CD4-positive, alpha-beta T cell (primary cell): ENCODE data around the gene FAM50A. TPM values are rescaled to one million over a fixed set of nuclear protein-coding genes. Genes with fewer than 3 reads are reported as not detected.

ENCODE experiments used
- ATAC-seq: fragments of 200-7000 bp; cut with Tn5 transposase; one replicate; pipeline ENCODE4 v1.10.0; 2022; ENCODE audit warnings: mild to moderate bottlenecking; ENCODE audit not compliant: poor library complexity
- CTCF ChIA-PET: fragments of 350-600 bp; sonication (Branson Sonifier 250); formaldehyde crosslinking; loops from one replicate; lab custom pipeline; 2021; ENCODE audit warnings: antibody characterized with exemption, inconsistent platforms; lab: Charles Lee
- POLR2A ChIA-PET: fragments of 350-600 bp; sonication (Branson Sonifier 250); formaldehyde crosslinking; loops from one replicate; lab custom pipeline; 2021; ENCODE audit warnings: antibody characterized with exemption, inconsistent platforms; lab: Charles Lee
- DNase-seq, 14 experiments: peaks; one replicate each; pipeline ENCODE4 v3.0.0-alpha.2; 2013 to 2020; ENCODE audit warnings: mixed read lengths in 2 of 14
- H3K27ac ChIP-seq, 2 donors: one replicate each; pipeline versions ENCODE4 v1.5.1 to v1.7.0; 2013; ENCODE audit warnings: low read length in 2 of 2, low read depth in 1 of 2, mild to moderate bottlenecking in 1 of 2
- H3K27me3 ChIP-seq, 2 experiments: 1 replicate in 1 of 2; 2 replicates in 1 of 2; pipeline versions ENCODE4 v1.6.1 to v1.7.0; 2013; ENCODE audit warnings: low read length in 2 of 2, control low read depth in 1 of 2, mild to moderate bottlenecking in 1 of 2, moderate library complexity in 1 of 2; ENCODE audit not compliant: insufficient read depth in 2 of 2, control insufficient read depth in 1 of 2
- H3K36me3 ChIP-seq: one replicate; pipeline ENCODE4 v1.6.1; 2013; ENCODE audit warnings: low read length, control low read depth; ENCODE audit not compliant: insufficient read depth
- H3K4me1 ChIP-seq: one replicate; pipeline ENCODE4 v1.6.1; 2013; ENCODE audit warnings: low read length, control low read depth; ENCODE audit not compliant: insufficient read depth
- H3K4me3 ChIP-seq: one replicate; pipeline ENCODE4 v1.5.1; 2013; ENCODE audit warnings: mild to moderate bottlenecking, low read length, moderate library complexity
- H3K9me3 ChIP-seq, 2 experiments: 1 replicate in 1 of 2; 2 replicates in 1 of 2; pipeline versions ENCODE4 v1.6.1 to v1.7.0; 2013; ENCODE audit warnings: low read length in 2 of 2, mild to moderate bottlenecking in 2 of 2, control low read depth in 1 of 2, moderate library complexity in 1 of 2; ENCODE audit not compliant: control insufficient read depth in 1 of 2, insufficient read depth in 1 of 2
- H3K27ac Mint-ChIP-seq: one replicate; pipeline ENCODE4 v1.8.0; 2020; ENCODE audit warnings: mixed read lengths
- H3K27me3 Mint-ChIP-seq: one replicate; pipeline ENCODE4 v1.8.0; 2021; ENCODE audit warnings: mixed read lengths
- H3K36me3 Mint-ChIP-seq: one replicate; pipeline ENCODE4 v1.8.0; 2021; ENCODE audit warnings: low read depth, mixed read lengths
- H3K4me1 Mint-ChIP-seq: one replicate; pipeline ENCODE4 v1.8.0; 2021; ENCODE audit warnings: low read depth, mixed read lengths
- H3K4me3 Mint-ChIP-seq: one replicate; pipeline ENCODE4 v1.8.0; 2020; ENCODE audit warnings: mild to moderate bottlenecking, mixed read lengths
- H3K9me3 Mint-ChIP-seq: one replicate; pipeline ENCODE4 v1.8.0; 2020; ENCODE audit warnings: mixed read lengths
- CTCF ChIP-seq: fragments of 200-600 bp; IDR thresholded peaks from one replicate; pipeline ENCODE4 v1.8.0; 2022; ENCODE audit warnings: antibody characterized with exemption, mild to moderate bottlenecking
- intact Hi-C, 2 experiments: fragments of 100-400 bp; cut with DNase I in 1 of 2; cut with micrococcal nuclease in 1 of 2; formaldehyde crosslinking; loops; one replicate each; pipeline versions ENCODE4 v1.15.1 to v1.9.0; 2023 to 2025; cut with DNase I, micrococcal nuclease
- total RNA-seq, 174 experiments: library from RNA in 2 of 174; stranded (reverse) in 2 of 174; gene quantifications; one replicate each; pipeline ENCODE4 v1.2.3 and lab custom pipeline; 2021 to 2026

Gene FAM50A
- total RNA-seq, 2 experiments from 2014 or later, result 42.3 to 49.4 TPM

- ATAC-seq (no peak), DNase-seq (no peak)
- ChIA-PET CTCF (no interaction called here), POLR2A (interaction anchor here (1.1 kb wide), 1 partner anchor 14 kb away, joined by 3 read pairs; no protein-coding TSS in a partner anchor)
- intact Hi-C loops, result no loop called here
- no peak for TF ChIP-seq CTCF
- Histone ChIP-seq H3K27ac (no peak overlapping the region), H3K27me3 (no peaks in the 10 kb centered on the region), H3K4me1 (peaks cover 52% of the 10 kb centered on the region), H3K4me3 (no peak overlapping the region), H3K36me3 (peaks cover 46% of the 10 kb centered on the region), H3K9me3 (no peaks in the 10 kb centered on the region)
- Mint-ChIP-seq H3K27me3 (no peaks in the 10 kb centered on the region), H3K27ac (peak overlapping the region; percentile 36), H3K9me3 (no peaks in the 10 kb centered on the region), H3K36me3 (peaks cover 30% of the 10 kb centered on the region), H3K4me1 (peaks cover 8% of the 10 kb centered on the region), H3K4me3 (peak overlapping the region; percentile 56)
Observed at GRCh38 chrX:154445776-154446175, 1.8 kb downstream of the FAM50A start.

GRCh38 chrX:154446430-154446829, 2.5 kb downstream of the FAM50A start:
- ChIA-PET POLR2A (interaction anchor here (1.1 kb wide), 1 partner anchor 13 kb away, joined by 3 read pairs; no protein-coding TSS in a partner anchor), CTCF (no interaction called here)
- no peak overlapping the region for H3K4me3 Mint-ChIP-seq
- peaks cover 46% of the 10 kb centered on the region for H3K36me3 ChIP-seq
- peaks cover 7% of the 10 kb centered on the region for H3K4me1 Mint-ChIP-seq
- H3K9me3 Mint-ChIP-seq, result no peaks in the 10 kb centered on the region
- H3K9me3 ChIP-seq, result no peaks in the 10 kb centered on the region
- intact Hi-C loops, result no loop called here
- H3K27me3 Mint-ChIP-seq, result no peaks in the 10 kb centered on the region
- peaks cover 28% of the 10 kb centered on the region for H3K36me3 Mint-ChIP-seq
- peak overlapping the region; percentile 36 for H3K27ac Mint-ChIP-seq
- no peak for TF ChIP-seq CTCF
- no peaks in the 10 kb centered on the region for H3K27me3 ChIP-seq
- no peak overlapping the region for H3K27ac ChIP-seq
- DNase-seq (no peak), ATAC-seq (no peak)
- H3K4me3 ChIP-seq, result no peak overlapping the region
- peaks cover 47% of the 10 kb centered on the region for H3K4me1 ChIP-seq

- H3K4me3 ChIP-seq, result no peak overlapping the region
- ChIA-PET POLR2A (no interaction called here), CTCF (no interaction called here)
- peaks cover 38% of the 10 kb centered on the region for H3K36me3 ChIP-seq
- no peak for DNase-seq
- Mint-ChIP-seq H3K4me3 (no peak overlapping the region), H3K27me3 (no peaks in the 10 kb centered on the region), H3K27ac (no peak overlapping the region), H3K36me3 (peaks cover 23% of the 10 kb centered on the region), H3K9me3 (no peaks in the 10 kb centered on the region), H3K4me1 (no peaks in the 10 kb centered on the region)
- H3K27me3 ChIP-seq, result no peaks in the 10 kb centered on the region
- intact Hi-C loops, result no loop called here
- H3K4me1 ChIP-seq, result peaks cover 31% of the 10 kb centered on the region
- no peak overlapping the region for H3K27ac ChIP-seq
- ATAC-seq, result no peak
- no peak for TF ChIP-seq CTCF
- no peaks in the 10 kb centered on the region for H3K9me3 ChIP-seq
Observed at GRCh38 chrX:154448484-154448883, 4.5 kb downstream of the FAM50A start.
